ENCODE measurements around the gene LEF1. TPM values are rescaled to one million over a fixed set of nuclear protein-coding genes. Genes with fewer than 3 reads are reported as not detected.

The LEF1 gene
- total RNA-seq, 8 experiments from 2014 or later = 0.43 to 43.6 (median 1.5) TPM

DNA sequence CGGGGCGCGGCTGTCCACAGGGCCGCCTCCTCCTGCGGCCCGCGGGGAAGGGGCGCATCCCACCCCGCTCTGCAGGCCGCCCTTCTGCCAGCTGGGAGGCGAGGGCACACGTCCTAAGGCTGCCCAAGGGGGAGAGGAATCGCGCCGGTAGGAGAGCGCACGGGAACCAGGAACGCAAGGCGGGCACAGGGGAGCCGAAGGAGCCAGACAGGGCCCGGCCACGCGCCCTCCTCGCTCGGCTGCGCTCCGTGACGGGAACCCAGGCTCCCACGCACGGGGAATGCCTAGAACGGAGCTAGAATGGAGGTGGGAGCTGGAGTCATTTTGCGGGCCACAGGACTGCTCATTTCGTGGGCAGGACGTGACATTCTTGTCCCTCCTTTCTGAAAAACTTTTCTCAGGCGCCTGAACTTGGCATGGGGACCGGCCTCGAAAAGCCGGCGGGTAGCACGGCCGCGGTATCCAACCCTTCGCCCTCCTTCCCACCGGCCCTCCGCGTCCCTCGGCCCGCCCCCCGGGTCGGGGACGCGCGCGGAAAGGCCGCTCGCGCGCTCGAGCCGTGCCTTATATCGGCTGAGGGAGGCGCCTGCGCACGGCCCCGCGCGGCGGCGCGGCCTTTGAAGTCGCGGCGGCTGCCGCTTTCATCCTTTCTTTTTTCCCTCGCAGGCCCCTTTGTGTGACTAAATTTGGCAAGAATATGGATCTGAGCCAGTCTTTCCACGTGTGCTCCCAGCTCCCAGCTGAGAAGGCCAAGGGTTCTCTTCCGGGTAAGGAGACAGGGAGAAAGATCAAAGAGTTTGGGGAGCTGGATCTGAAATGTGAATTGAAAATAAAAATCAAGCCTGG, 4.2 kb upstream of the LEF1 start:
- H3K4me1 ChIP-seq (replicated peaks in 1 of 2) = peaks cover 0 to 2% of the 10 kb centered on the region in 2 donors
- 0 to 10% (median 4%) methylated on average over 3 to 27 of the region's 77 CpGs; no CpG with 5 or more reads in 2 of the 10 experiments for WGBS, 10 experiments
- in situ Hi-C loops (cut with MboI; ENCODE audit: low pct_unique_long_range_greater_than_20kb in 2 of 9, low sequenced_read_pairs in 9 of 9, unreplicated experiment in 9 of 9) = loop anchor here in 1 of 9 experiments (25.0 kb wide), 1 partner anchor 314 kb away; no protein-coding TSS in a partner anchor
- H3K27ac ChIP-seq = no peak overlapping the region
- peak overlapping the region; percentile 32 to 43 (median 40) for H3K4me3 ChIP-seq
- ATAC-seq (replicated peaks in 6 of 8) = peak; percentile 36 to 80 (median 76)

GRCh38 chr4:108172231-108172752, 3.6 kb upstream of the LEF1 start:
- WGBS, 10 experiments = 4 to 19% methylated on average over 3 to 5 of the region's 43 CpGs; no CpG with 5 or more reads in 8 of the 10 experiments
- in situ Hi-C loops (cut with MboI; ENCODE audit: low pct_unique_long_range_greater_than_20kb in 2 of 9, low sequenced_read_pairs in 9 of 9, unreplicated experiment in 9 of 9) = loop anchor here in 1 of 9 experiments (25.0 kb wide), 1 partner anchor 315 kb away; no protein-coding TSS in a partner anchor
- Histone ChIP-seq H3K4me3 (peak overlapping the region; percentile 32 to 43 (median 40)), H3K4me1 (replicated peaks in 1 of 2) (peaks cover 0 to 2% of the 10 kb centered on the region in 2 donors), H3K27ac (no peak overlapping the region)
- peak; percentile 31 to 70 (median 61) for ATAC-seq (replicated peaks in 6 of 8)

DNA sequence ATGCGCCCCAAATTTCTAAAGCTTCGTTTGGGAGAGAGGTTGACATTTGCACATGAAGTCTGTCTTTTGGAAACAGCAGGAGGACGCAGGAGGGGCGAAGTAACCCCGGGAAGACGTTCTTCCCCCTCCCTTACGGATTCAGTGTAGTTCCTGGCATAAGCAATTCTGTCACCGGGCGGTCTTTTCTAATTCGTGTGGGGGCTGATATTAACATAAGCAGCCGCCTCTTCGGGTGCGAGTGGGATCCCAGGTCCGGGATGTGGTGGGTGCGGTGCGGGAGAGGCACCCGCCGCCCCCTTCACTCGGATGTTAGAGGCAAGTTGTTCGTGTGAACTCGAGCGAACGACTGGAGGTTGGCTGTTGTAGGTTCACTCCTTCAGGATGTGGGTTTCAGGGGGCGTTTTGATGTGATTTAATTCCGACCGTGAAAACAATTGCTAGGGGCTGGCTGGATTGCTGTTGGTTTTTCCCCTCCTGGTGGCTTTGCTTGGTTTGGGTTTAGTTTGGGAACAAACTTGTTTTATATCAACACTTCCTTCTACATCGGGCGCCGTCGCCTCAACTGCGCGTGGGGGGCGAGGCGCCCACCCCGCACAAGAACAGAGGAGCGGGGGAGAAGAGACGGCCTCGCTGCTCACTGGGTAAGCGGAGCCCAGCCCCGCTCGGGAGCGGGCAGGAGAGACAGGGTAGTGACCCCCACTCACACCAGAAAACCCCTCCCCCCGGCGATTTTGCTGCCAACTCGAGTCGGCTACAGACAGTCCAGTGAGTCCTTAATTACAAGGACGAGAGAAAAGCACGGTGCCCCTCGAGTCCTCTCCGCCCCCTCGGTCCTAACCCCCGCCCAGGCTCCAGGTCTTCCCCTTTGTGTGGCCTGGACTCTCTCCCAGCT, 2.9 kb upstream of the LEF1 start:
- Histone ChIP-seq H3K27ac (no peak overlapping the region), H3K4me3 (no peak overlapping the region), H3K4me1 (replicated peaks in 1 of 2) (peaks cover under 1 to 2% of the 10 kb centered on the region in 2 donors)
- in situ Hi-C loops (cut with MboI; ENCODE audit: low pct_unique_long_range_greater_than_20kb in 2 of 9, low sequenced_read_pairs in 9 of 9, unreplicated experiment in 9 of 9) = loop anchor here in 1 of 9 experiments (25.0 kb wide), 1 partner anchor 316 kb away; no protein-coding TSS in a partner anchor
- no peak for ATAC-seq (replicated peaks in 6 of 8)
- 0 to 80% (median 4%) methylated on average over 1 to 29 of the region's 52 CpGs for WGBS, 10 experiments

- H3K27ac ChIP-seq = no peak overlapping the region
- in situ Hi-C loops (cut with MboI; ENCODE audit: low pct_unique_long_range_greater_than_20kb in 2 of 9, low sequenced_read_pairs in 9 of 9, unreplicated experiment in 9 of 9) = loop anchor here in 1 of 9 experiments (25.0 kb wide), 1 partner anchor 317 kb away; no protein-coding TSS in a partner anchor
- H3K4me1 ChIP-seq (replicated peaks in 1 of 2) = peaks cover 2 to 8% of the 10 kb centered on the region in 2 donors
- ATAC-seq (replicated peaks in 6 of 8) = no peak
- H3K4me3 ChIP-seq = no peak overlapping the region
- WGBS, 10 experiments = 0 to 60% (median 29%) methylated on average over 1 to 8 of the region's 8 CpGs; no CpG with 5 or more reads in 1 of the 10 experiments
These were observed 2.1 kb upstream of the LEF1 start for GRCh38 chr4:108170631-108171338.

- H3K4me3 ChIP-seq = no peak overlapping the region
- peaks cover 2 to 12% of the 10 kb centered on the region in 2 donors for H3K4me1 ChIP-seq (replicated peaks in 1 of 2)
- 0 to 54% (median 13%) methylated on average over 2 to 8 of the region's 8 CpGs for WGBS, 10 experiments
- in situ Hi-C loops (cut with MboI; ENCODE audit: low pct_unique_long_range_greater_than_20kb in 2 of 9, low sequenced_read_pairs in 9 of 9, unreplicated experiment in 9 of 9) = loop anchor here in 1 of 9 experiments (10.0 to 25.0 kb wide), 2 partner anchors 105 to 318 kb away; no protein-coding TSS in a partner anchor
- no peak overlapping the region for H3K27ac ChIP-seq
- no peak for ATAC-seq (replicated peaks in 6 of 8)
These were observed 932 bp upstream of the LEF1 start for GRCh38 chr4:108169664-108170063.

DNA sequence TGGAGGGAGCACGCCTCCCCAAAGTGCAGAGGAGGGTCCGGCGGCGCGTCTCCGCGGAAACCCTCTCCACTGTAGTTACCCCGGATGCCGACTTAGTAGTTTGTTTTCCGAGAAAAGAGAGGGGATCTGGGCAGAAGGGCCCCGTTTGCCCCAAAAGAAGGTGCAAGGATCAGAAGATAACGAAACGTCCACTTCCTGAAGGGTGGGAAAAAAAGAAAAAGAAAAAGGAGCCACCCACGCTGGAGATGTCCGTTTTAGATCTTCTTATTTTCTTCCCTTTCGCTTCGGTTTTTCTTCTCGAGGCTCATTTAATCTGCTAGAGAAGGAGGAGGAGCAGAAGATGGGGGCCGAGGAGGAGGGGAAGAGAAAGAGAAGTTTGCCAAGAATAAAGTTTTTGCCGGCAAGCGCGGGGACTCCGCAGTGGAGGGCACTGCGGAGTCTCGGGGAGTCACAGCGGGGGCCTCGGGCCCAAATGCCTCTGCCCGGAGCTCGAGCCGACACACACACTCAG, 517 bp downstream of the LEF1 start:
- WGBS, 10 experiments = 0 to 2% (median 0%) methylated on average over 1 to 14 of the region's 30 CpGs; no CpG with 5 or more reads in 2 of the 10 experiments
- Histone ChIP-seq H3K27ac (no peak overlapping the region), H3K4me3 (peak overlapping the region; percentile 31 to 51 (median 47)), H3K4me1 (replicated peaks in 1 of 2) (peaks cover 0 to 12% of the 10 kb centered on the region in 2 donors)
- in situ Hi-C loops (cut with MboI; ENCODE audit: low pct_unique_long_range_greater_than_20kb in 2 of 9, low sequenced_read_pairs in 9 of 9, unreplicated experiment in 9 of 9) = loop anchor here in 1 of 9 experiments (10.0 to 25.0 kb wide), 2 partner anchors 103 to 319 kb away; no protein-coding TSS in a partner anchor
- ATAC-seq (replicated peaks in 6 of 8) = peak in 1 of 8 experiments; percentile 7

GRCh38 chr4:108166441-108167315, 2.1 kb downstream of the LEF1 start:
- peak overlapping the region; percentile 31 to 51 (median 47) for H3K4me3 ChIP-seq
- peaks cover 0 to 12% of the 10 kb centered on the region in 2 donors for H3K4me1 ChIP-seq (replicated peaks in 1 of 2)
- no peak overlapping the region for H3K27ac ChIP-seq
- ATAC-seq (replicated peaks in 6 of 8) = peak in 7 of 8 experiments; percentile 7 to 67 (median 54)
- in situ Hi-C loops (cut with MboI; ENCODE audit: low pct_unique_long_range_greater_than_20kb in 2 of 9, low sequenced_read_pairs in 9 of 9, unreplicated experiment in 9 of 9) = loop anchor here in 1 of 9 experiments (10.0 to 25.0 kb wide), 2 partner anchors 102 to 321 kb away; no protein-coding TSS in a partner anchor
- WGBS, 10 experiments = 0 to 80% (median 1%) methylated on average over 1 to 25 of the region's 58 CpGs; no CpG with 5 or more reads in 3 of the 10 experiments

GRCh38 chr4:108166038-108166437, 2.7 kb downstream of the LEF1 start:
- Histone ChIP-seq H3K4me1 (replicated peaks in 1 of 2) (peaks cover 0 to 12% of the 10 kb centered on the region in 2 donors), H3K27ac (no peak overlapping the region), H3K4me3 (peak overlapping the region in 3 of 5 donors; percentile 47 to 51 (median 49))
- in situ Hi-C loops (cut with MboI; ENCODE audit: low pct_unique_long_range_greater_than_20kb in 2 of 9, low sequenced_read_pairs in 9 of 9, unreplicated experiment in 9 of 9) = loop anchor here in 1 of 9 experiments (10.0 to 25.0 kb wide), 2 partner anchors 101 to 321 kb away; no protein-coding TSS in a partner anchor
- no peak for ATAC-seq (replicated peaks in 6 of 8)
- WGBS, 10 experiments = 0 to 56% (median 0%) methylated on average over 2 to 12 of the region's 12 CpGs; no CpG with 5 or more reads in 3 of the 10 experiments

GRCh38 chr4:108165586-108165985, 3.1 kb downstream of the LEF1 start:
- Histone ChIP-seq H3K4me1 (replicated peaks in 1 of 2) (peaks cover 0 to 12% of the 10 kb centered on the region in 2 donors), H3K27ac (no peak overlapping the region), H3K4me3 (peak overlapping the region in 1 of 5 donors; percentile 51)
- no peak for ATAC-seq (replicated peaks in 6 of 8)
- in situ Hi-C loops (cut with MboI; ENCODE audit: low pct_unique_long_range_greater_than_20kb in 2 of 9, low sequenced_read_pairs in 9 of 9, unreplicated experiment in 9 of 9) = loop anchor here in 1 of 9 experiments (10.0 to 25.0 kb wide), 2 partner anchors 101 to 322 kb away; no protein-coding TSS in a partner anchor
- WGBS, 10 experiments = 18 to 90% (median 43%) methylated on average over 1 to 9 of the region's 10 CpGs; no CpG with 5 or more reads in 1 of the 10 experiments

GRCh38 chr4:108163351-108163750, 5.4 kb downstream of the LEF1 start:
- no peak overlapping the region for H3K4me3 ChIP-seq
- in situ Hi-C loops (cut with MboI; ENCODE audit: low pct_unique_long_range_greater_than_20kb in 2 of 9, low sequenced_read_pairs in 9 of 9, unreplicated experiment in 9 of 9) = loop anchor here in 1 of 9 experiments (10.0 to 25.0 kb wide), 2 partner anchors 99 to 324 kb away; no protein-coding TSS in a partner anchor
- H3K27ac ChIP-seq = no peak overlapping the region
- peaks cover 0 to 12% of the 10 kb centered on the region in 2 donors for H3K4me1 ChIP-seq (replicated peaks in 1 of 2)
- no peak for ATAC-seq (replicated peaks in 6 of 8)
- 7 to 100% (median 75%) methylated on average over 1 to 5 of the region's 5 CpGs for WGBS, 10 experiments

Measured in motor neuron (in vitro differentiated cells).